ENCODE data around the gene BCLAF1. TPM values are rescaled to one million over a fixed set of nuclear protein-coding genes. Genes with fewer than 3 reads are reported as not detected.

BCLAF1 gene
- total RNA-seq, 2 experiments from 2014 or later: 166 to 223 TPM

DNA sequence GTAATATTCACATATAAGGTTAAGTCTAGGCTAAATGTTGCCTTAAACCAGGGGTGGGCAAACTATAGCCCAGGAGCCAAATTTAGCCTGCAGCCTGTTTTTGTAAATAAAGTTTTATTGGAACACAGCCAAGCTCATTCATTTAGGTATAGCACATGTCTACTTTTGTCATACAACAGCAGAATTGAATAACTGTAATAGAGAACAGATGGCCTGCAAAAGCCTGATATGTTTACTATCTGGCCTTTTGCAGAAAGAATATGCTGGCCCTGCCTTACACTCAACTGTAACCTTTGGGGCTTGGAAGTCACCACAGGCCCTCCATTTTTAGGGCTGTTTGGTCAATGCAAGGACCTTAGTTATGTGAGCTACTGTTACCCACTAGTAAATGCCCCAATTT is 17.7 kb upstream of the BCLAF1 start:
- intact Hi-C loops (cut with DNase I, micrococcal nuclease): no loop called here
- no peaks in the 10 kb centered on the region for H3K36me3 Mint-ChIP-seq (ENCODE audit: low read depth)
- ChIA-PET POLR2A (no interaction called here), CTCF (interaction anchor here (0.9 to 1.2 kb wide), 2 partner anchors 10 to 18 kb away, joined by 3 to 4 read pairs; partner anchors contain the start of gene BCLAF1)
- no peaks in the 10 kb centered on the region for H3K9me3 Mint-ChIP-seq (ENCODE audit: low read depth)
- no peaks in the 10 kb centered on the region for H3K4me1 Mint-ChIP-seq
- ATAC-seq (no peak), DNase-seq (no peak)
- peaks cover 2% of the 10 kb centered on the region for H3K27me3 Mint-ChIP-seq
- H3K4me3 Mint-ChIP-seq: no peak overlapping the region
- no peak overlapping the region for H3K27ac Mint-ChIP-seq

DNA sequence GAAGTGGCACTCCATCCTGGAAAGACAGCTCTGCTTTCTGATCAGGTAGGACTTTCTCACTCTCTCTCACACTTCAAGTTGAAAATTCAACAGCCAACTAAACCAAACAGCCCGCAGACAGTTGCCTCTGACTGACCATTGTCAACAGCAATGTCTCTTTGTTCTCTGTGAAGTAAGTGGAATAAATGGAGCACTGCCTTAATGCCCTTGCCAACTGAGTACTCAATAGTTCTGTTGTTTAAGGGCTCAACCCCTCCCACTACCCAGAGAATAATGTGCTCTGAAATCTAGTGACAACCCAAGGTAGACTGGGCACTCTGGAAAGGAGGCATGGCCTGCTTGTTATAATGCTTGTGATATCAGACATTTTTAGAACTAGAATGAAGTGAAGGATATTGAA is 16.8 kb upstream of the BCLAF1 start:
- no peaks in the 10 kb centered on the region for H3K9me3 Mint-ChIP-seq (ENCODE audit: low read depth)
- intact Hi-C loops (cut with DNase I, micrococcal nuclease): no loop called here
- H3K36me3 Mint-ChIP-seq (ENCODE audit: low read depth): no peaks in the 10 kb centered on the region
- ATAC-seq: no peak
- no peak for DNase-seq
- peaks cover 2% of the 10 kb centered on the region for H3K27me3 Mint-ChIP-seq
- H3K27ac Mint-ChIP-seq: no peak overlapping the region
- H3K4me1 Mint-ChIP-seq: no peaks in the 10 kb centered on the region
- POLR2A ChIA-PET: no interaction called here
- no peak overlapping the region for H3K4me3 Mint-ChIP-seq
- CTCF ChIA-PET: no interaction called here

DNA sequence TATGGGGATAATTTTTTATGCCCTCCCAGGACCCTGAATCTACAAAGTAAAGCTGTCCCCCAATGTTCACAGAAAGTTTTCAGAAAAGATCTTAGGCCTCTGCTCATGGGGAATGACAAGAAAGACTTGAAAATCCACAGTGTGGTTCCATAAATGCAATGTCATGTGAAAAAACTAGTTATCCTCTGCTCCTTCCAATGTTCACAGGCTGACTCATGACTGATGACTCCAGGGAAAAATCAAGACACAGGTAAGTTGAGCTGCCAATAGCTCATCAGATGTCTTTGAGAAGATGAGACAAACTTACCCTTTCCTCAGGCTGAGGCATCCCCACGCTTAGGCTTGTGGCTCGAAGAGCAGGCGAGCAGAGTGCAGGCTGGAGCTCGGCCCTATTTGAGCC is 14.8 kb upstream of the BCLAF1 start:
- Mint-ChIP-seq H3K27ac (no peak overlapping the region), H3K4me1 (no peaks in the 10 kb centered on the region), H3K27me3 (peaks cover 2% of the 10 kb centered on the region), H3K36me3 (ENCODE audit: low read depth) (no peaks in the 10 kb centered on the region), H3K9me3 (ENCODE audit: low read depth) (no peaks in the 10 kb centered on the region), H3K4me3 (no peak overlapping the region)
- intact Hi-C loops (cut with DNase I, micrococcal nuclease): no loop called here
- ChIA-PET POLR2A (no interaction called here), CTCF (interaction anchor here (0.6 to 1.5 kb wide), 3 partner anchors 17 to 245 kb away, joined by 3 read pairs; partner anchors contain the start of gene MAP7)
- DNase-seq: no peak
- no peak for ATAC-seq

DNA sequence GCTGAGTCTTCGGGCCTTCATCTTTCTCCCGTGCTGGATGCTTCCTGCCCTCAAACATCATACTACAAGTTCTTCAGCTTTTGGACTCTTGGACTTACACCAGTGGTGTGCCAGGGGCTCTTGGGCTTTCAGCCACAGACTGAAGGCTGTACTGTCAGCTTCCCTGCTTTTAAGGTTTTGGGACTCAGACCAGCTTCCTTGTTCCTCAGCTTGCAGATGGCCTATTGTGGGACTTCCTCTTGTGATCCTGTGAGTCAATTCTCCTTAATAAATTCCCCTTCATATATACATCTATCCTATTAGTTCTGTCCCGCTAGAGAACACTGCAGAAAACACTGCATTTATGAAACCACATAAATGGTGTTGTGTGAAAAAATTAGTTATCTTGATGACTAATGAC is 13.9 kb upstream of the BCLAF1 start:
- ChIA-PET CTCF (interaction anchor here (0.6 to 1.5 kb wide), 2 partner anchors 246 to 798 kb away, joined by 3 to 4 read pairs; partner anchors contain the start of gene MAP7), POLR2A (no interaction called here)
- peaks cover 2% of the 10 kb centered on the region for H3K27me3 Mint-ChIP-seq
- intact Hi-C loops (cut with DNase I, micrococcal nuclease): no loop called here
- H3K9me3 Mint-ChIP-seq (ENCODE audit: low read depth): no peaks in the 10 kb centered on the region
- H3K27ac Mint-ChIP-seq: no peak overlapping the region
- no peaks in the 10 kb centered on the region for H3K36me3 Mint-ChIP-seq (ENCODE audit: low read depth)
- no peaks in the 10 kb centered on the region for H3K4me1 Mint-ChIP-seq
- no peak for ATAC-seq
- no peak overlapping the region for H3K4me3 Mint-ChIP-seq
- DNase-seq: no peak

DNA sequence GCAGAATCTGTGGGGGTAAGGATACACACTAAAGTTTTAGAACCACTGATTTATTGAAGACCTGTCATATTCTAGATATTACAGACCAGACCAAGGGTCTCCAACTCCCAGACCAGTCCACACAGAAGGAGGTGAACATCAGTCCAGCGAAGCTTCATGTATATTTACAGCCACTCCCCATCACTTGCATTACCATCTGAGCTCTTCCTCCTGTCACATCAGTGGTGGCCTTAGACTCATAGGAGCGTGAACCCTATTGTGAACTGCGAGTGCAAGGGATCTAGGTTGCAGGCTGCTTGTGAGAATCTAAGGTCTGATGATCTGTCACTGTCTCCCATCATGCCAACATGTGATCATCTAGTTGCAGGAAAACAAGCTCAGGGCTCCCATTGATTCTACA is 5.0 kb upstream of the BCLAF1 start:
- CTCF ChIA-PET: no interaction called here
- ATAC-seq (no peak), DNase-seq (no peak)
- Mint-ChIP-seq H3K9me3 (ENCODE audit: low read depth) (no peaks in the 10 kb centered on the region), H3K27me3 (no peaks in the 10 kb centered on the region), H3K36me3 (ENCODE audit: low read depth) (no peaks in the 10 kb centered on the region), H3K4me1 (peaks cover 10% of the 10 kb centered on the region), H3K27ac (no peak overlapping the region), H3K4me3 (no peak overlapping the region)
- intact Hi-C loops (cut with DNase I, micrococcal nuclease): no loop called here
- POLR2A ChIA-PET: interaction anchor here (0.9 kb wide), 1 partner anchor 498 kb away, joined by 3 read pairs; the partner anchor contains the start of gene MAP3K5

DNA sequence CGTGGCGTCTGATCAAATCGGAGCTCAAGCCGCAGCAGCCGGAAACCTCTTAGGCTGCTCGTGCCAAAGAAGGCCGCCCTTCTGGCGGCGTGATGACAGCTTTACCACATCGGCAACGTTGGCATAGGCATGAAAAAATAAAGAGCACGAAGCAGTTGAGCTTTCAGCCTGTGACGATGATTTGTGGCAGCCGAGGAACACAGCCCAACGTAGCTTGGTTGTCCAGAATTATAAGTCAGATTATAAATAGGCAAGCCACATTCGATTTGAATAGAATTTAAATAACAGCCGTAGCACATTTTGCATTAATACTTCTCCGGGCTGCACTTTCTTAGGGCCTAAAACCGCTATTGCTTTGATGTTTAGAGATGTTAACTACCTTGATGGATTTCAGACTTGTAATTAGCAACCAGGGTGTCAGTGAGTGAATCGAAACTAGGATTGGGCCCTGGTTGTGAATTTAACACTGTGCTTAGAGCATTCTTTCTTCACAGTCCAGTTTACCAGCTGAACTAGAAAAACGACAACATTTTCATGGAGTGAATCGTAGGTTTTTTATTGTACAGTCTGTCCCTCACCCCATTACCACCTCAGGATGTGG is 864 bp upstream of the BCLAF1 start:
- no peaks in the 10 kb centered on the region for H3K9me3 Mint-ChIP-seq (ENCODE audit: low read depth)
- H3K4me1 Mint-ChIP-seq: peaks cover 30% of the 10 kb centered on the region
- DNase-seq (peak; percentile 87), ATAC-seq (peak; percentile 54)
- H3K4me3 Mint-ChIP-seq: peak overlapping the region; percentile 100
- peaks cover 30% of the 10 kb centered on the region for H3K36me3 Mint-ChIP-seq (ENCODE audit: low read depth)
- POLR2A ChIA-PET: interaction anchor here (0.7 to 4.0 kb wide), 8 partner anchors 9 to 792 kb away, joined by 3 to 48 read pairs (median 4); partner anchors contain the start of genes AHI1 and MTFR2
- H3K27me3 Mint-ChIP-seq: no peaks in the 10 kb centered on the region
- CTCF ChIA-PET: interaction anchor here (0.6 to 2.2 kb wide), 9 partner anchors 8 to 792 kb away, joined by 3 to 14 read pairs (median 4); partner anchors contain the start of genes MAP3K5 and MTFR2
- intact Hi-C loops (cut with DNase I, micrococcal nuclease): loop anchor here (1.0 to 2.0 kb wide), 5 partner anchors 26 to 792 kb away; partner anchors contain the start of genes MAP7 (in 1 of the 2) and PEX7 (in 1 of the 2)
- H3K27ac Mint-ChIP-seq: peak overlapping the region; percentile 100

DNA sequence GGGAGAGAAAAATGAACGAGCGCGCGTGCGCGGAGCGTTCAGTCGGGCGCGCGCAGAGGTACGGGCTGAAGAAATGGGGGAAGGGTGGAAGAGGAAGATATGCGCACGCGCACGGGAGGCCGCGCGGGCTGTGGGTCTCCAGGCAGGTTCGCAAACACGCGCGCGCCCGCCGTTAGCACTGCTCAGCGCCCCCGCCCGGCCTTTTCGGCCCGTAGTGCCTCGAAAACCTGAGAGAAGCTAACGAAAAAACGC is 393 bp downstream of the BCLAF1 start:
- H3K4me3 Mint-ChIP-seq: peak overlapping the region; percentile 100
- peak; percentile 48 for ATAC-seq
- CTCF ChIA-PET: interaction anchor here (1.4 to 2.2 kb wide), 5 partner anchors 19 to 503 kb away, joined by 4 to 14 read pairs (median 7); partner anchors contain the start of genes MAP3K5 and MTFR2
- peaks cover 38% of the 10 kb centered on the region for H3K36me3 Mint-ChIP-seq (ENCODE audit: low read depth)
- DNase-seq: peak; percentile 96
- peak overlapping the region; percentile 100 for H3K27ac Mint-ChIP-seq
- peaks cover 43% of the 10 kb centered on the region for H3K4me1 Mint-ChIP-seq
- no peaks in the 10 kb centered on the region for H3K27me3 Mint-ChIP-seq
- POLR2A ChIA-PET: interaction anchor here (0.7 to 4.0 kb wide), 11 partner anchors 12 to 791 kb away, joined by 3 to 48 read pairs (median 3); partner anchors contain the start of genes AHI1, MAP3K5 and MTFR2
- H3K9me3 Mint-ChIP-seq (ENCODE audit: low read depth): no peaks in the 10 kb centered on the region
- intact Hi-C loops (cut with DNase I, micrococcal nuclease): loop anchor here (1.0 to 2.0 kb wide), 5 partner anchors 39 to 1235 kb away; partner anchors contain the start of genes MAP3K5 (in 2 of the 2), MTFR2 (in 2 of the 2), HBS1L (in 1 of the 2) and IFNGR1 (in 1 of the 2)

DNA sequence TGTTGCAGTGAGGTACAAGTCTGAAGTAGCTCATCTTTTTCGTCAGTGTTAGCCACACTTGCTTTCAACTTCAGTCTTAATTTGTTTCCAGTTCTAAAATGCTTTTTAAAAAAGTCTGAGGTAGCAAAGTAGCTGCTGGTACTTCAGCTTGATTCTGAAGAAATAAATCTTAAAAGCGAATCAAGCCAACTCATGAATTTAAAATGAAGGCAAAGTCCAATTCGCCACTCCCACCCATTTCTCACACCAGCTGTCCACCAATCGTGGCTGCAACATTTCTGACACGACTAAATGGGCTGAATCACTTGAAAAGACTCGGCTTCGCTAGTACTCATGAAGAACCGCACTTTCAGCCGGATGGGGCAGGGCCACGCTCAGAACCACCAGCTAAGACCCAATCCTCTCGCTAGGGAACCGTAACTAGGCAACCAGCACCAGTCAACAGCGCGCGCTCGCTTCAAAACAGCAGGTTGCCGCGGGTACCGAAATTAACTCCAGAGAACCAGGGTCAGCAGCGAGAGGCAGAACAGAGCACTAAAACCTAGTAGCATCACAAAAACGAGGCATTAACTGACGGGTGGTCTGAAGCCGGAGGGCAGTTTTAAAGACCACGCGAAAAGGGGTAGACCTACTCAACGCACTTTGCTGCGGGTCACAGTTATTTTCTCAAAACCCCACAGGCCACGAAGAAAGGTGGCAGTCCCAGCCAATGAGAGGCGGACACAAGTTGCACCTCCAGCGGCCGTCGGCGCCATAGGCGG is 900 bp downstream of the BCLAF1 start:
- Mint-ChIP-seq H3K27me3 (no peaks in the 10 kb centered on the region), H3K4me3 (peak overlapping the region; percentile 100), H3K27ac (peak overlapping the region; percentile 100), H3K9me3 (ENCODE audit: low read depth) (no peaks in the 10 kb centered on the region), H3K4me1 (peaks cover 46% of the 10 kb centered on the region), H3K36me3 (ENCODE audit: low read depth) (peaks cover 38% of the 10 kb centered on the region)
- DNase-seq (peak; percentile 90), ATAC-seq (peak; percentile 59)
- ChIA-PET POLR2A (interaction anchor here (0.6 to 4.0 kb wide), 11 partner anchors 15 to 1198 kb away, joined by 3 to 48 read pairs (median 3); partner anchors contain the start of genes MAP3K5 and MTFR2), CTCF (interaction anchor here (0.8 to 2.2 kb wide), 8 partner anchors 8 to 1201 kb away, joined by 3 to 14 read pairs (median 6); partner anchors contain the start of genes MAP3K5, MAP7 and MTFR2)
- intact Hi-C loops (cut with DNase I, micrococcal nuclease): loop anchor here (1.0 to 2.0 kb wide), 5 partner anchors 38 to 1234 kb away; partner anchors contain the start of genes MAP3K5 (in 2 of the 2), MTFR2 (in 2 of the 2), HBS1L (in 1 of the 2) and IFNGR1 (in 1 of the 2)

DNA sequence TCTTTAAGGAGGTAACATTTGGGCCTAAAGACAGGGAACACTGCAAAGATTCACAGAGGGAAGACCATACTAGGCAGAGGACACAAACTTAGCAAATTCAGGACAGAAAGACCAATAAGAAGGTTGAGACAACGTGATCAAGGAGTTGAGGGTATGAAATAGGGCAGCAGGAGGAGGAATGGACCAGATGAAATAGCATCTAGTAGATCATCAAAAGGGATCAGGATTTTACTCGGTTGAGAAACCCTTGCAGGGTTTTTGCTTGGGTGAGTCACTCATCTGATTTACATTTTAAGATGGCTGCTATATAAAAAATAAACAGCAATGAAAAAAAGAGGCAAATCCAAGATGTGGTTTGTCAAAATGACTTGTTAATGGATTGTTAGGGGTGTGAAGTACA is 4.7 kb downstream of the BCLAF1 start:
- peak overlapping the region; percentile 74 for H3K27ac Mint-ChIP-seq
- CTCF ChIA-PET: interaction anchor here (0.7 to 1.1 kb wide), 4 partner anchors 12 to 150 kb away, joined by 3 to 4 read pairs (median 4); no protein-coding TSS in a partner anchor

DNA sequence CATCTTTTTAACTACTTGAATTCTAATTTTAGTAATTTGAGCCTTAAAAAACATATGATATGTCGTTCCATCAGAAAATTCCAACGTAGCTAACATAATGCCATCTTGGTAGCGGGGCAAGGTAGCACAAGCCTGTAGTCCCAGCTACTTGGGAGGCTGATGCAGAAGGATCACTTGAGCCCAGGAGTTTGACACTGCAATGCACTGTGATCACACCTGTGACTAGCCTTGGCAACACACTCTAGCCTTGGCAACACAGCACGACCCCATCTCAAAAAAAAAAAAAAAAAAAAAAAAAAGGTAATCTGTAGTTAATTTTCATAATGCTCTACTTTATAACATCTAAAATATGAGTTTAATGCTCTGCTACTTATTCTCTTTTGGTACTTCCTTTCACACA is 6.7 kb downstream of the BCLAF1 start:
- Mint-ChIP-seq H3K4me3 (peak overlapping the region; percentile 51), H3K27ac (peak overlapping the region; percentile 65), H3K36me3 (ENCODE audit: low read depth) (peaks cover 55% of the 10 kb centered on the region), H3K27me3 (no peaks in the 10 kb centered on the region), H3K9me3 (ENCODE audit: low read depth) (no peaks in the 10 kb centered on the region), H3K4me1 (peaks cover 81% of the 10 kb centered on the region)
- ChIA-PET CTCF (interaction anchor here (0.5 to 2.0 kb wide), 3 partner anchors 12 to 30 kb away, joined by 3 to 8 read pairs (median 5); no protein-coding TSS in a partner anchor), POLR2A (interaction anchor here (1.5 kb wide), 1 partner anchor 7 kb away, joined by 6 read pairs; no protein-coding TSS in a partner anchor)
- intact Hi-C loops (cut with DNase I, micrococcal nuclease): no loop called here
- no peak for DNase-seq
- ATAC-seq: peak; percentile 53

More for the DNA sequence above, 4.7 kb downstream of the BCLAF1 start:
- ATAC-seq: no peak
- Mint-ChIP-seq H3K4me3 (peak overlapping the region; percentile 63), H3K27me3 (no peaks in the 10 kb centered on the region), H3K9me3 (ENCODE audit: low read depth) (no peaks in the 10 kb centered on the region), H3K4me1 (peaks cover 74% of the 10 kb centered on the region), H3K36me3 (ENCODE audit: low read depth) (peaks cover 62% of the 10 kb centered on the region)
- intact Hi-C loops (cut with DNase I, micrococcal nuclease): loop anchor here in 1 of 2 experiments (1.0 kb wide), 1 partner anchor 32 kb away; no protein-coding TSS in a partner anchor
- POLR2A ChIA-PET: interaction anchor here (1.1 kb wide), 1 partner anchor 36 kb away, joined by 6 read pairs; no protein-coding TSS in a partner anchor
- no peak for DNase-seq

Measured in activated CD4-positive, alpha-beta T cell treated with anti-CD3 and anti-CD28 coated beads for 36 hours (primary cell).